Fibroblast of the conjunctiva (primary cell): ENCODE measurements around the gene EDDM3A.
"Not testable (repeated sequence)": the region's sequence is repeated elsewhere in the genome, so short reads cannot be mapped to it uniquely, and the experiment has no call there.

Experiments used
- DNase-seq: peaks from one replicate; pipeline ENCODE4 v3.0.0-alpha.2; 2010; ENCODE audit warnings: low read depth

Gene EDDM3A

DNA sequence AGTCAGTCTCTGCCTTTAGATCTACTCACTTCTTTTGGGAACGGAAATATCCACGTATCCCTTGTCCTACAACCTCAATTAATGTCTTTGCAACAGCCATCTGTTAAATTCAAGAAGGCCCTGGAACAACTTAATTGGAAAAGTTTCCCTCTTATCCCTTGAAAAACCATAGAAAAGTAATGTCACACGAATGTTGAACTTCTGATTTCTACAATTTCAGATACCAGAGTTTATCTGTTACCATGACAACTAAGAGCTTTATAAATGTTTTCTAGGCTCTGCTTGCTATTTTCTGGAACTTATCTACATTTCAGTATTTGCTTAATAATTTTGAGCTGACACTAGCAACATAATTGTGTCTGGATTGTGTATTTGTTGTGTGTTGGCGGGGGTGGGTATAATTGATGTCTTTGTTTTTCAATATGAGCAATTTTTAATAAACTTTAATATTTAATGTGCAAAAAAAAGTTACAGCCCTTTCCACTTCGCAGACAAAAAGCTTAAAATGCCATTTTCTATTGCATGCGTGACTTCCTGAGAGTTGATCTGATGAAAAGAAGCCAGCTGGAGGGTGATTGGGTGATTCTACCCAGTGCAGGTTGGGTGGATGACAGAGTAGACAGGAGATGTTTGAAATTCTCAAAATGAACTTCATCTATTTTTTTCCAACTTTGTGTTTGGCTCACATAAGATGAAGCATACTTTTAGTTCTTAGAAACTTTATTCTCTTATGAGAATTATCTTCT is 11.8 kb upstream of the EDDM3A start:
- DNase-seq = no peak

DNA sequence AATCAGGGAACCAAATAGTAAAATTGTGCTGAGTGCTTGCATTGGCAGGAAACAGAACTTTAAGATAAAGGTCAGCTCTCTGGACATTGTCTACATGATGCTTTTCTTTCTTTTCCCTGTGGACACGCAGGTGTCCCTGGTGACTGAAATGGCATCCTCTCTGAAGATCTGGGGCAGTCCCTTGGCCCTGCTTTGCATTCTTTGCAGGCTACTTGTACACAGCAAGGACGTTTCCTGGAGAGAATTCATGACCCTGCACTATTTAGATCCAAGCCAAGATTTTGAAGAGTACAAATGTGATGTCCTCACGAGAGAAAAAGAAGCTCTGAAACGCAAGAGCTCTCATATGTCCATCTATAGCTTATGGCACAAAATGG is 11.3 kb upstream of the EDDM3A start:
- DNase-seq = no peak

GRCh38 chr14:20738292-20738691 is 7.4 kb upstream of the EDDM3A start:
- DNase-seq = not testable (repeated sequence)

GRCh38 chr14:20742132-20742531 is 3.6 kb upstream of the EDDM3A start:
- no peak for DNase-seq

DNA sequence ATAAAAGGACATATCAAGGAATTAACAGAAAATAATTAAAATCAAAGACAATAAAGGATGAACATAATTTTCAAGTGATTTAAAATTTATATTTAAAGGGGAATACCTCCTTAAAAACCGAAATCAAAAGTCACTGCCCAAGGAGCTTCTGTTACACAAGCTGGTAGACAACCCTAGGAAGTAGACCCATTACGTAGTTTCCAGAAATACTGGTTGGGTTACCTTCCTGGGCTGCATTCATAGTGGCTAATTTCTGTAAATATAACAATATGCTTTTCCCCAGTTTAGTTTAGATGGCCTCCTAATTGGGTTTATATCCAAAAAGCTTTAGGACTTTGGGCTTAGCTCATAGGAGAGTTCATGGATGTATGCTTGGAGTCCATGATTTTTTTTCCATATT is 2.1 kb upstream of the EDDM3A start:
- DNase-seq = no peak

DNA sequence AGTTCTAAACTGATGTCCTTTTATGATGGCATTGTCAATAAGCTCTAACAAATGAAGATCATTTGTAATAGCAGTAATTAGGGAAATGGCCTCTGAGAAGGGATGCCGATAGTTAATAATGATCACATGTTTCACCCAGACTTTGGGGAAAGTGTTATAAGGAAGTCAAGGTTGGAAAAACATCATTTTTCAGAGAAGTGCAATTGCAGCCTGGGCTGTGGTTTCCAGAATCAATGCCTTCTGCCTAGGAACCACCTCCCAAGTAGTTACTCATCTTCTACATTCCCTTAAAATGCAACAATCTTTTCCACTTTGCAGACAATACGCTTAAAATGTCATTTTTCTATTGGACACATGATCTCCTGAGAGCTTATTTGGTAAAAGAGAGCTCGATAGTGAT is 879 bp downstream of the EDDM3A start:
- DNase-seq = no peak

GRCh38 chr14:20748439-20748838 is 2.8 kb downstream of the EDDM3A start:
- DNase-seq = no peak

DNA sequence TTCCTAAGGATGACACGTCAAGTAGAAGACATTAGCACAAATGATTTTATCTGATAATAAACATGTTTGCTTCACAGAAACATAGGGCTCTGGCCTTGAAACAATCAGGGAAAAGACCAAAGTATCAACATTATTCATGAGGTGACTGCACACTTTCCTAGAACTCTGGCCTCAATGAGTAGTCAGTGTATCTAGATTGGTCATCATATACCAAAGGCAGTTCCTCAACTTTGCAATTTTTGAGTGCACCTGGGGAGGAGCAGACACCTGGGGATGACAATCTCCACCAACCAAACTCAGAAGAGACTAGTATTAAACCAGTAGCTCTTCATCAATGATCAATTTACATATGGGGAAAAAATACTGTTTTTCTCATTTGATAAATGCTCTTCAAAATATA is 4.5 kb downstream of the EDDM3A start:
- no peak for DNase-seq

- no peak for DNase-seq
Observed at GRCh38 chr14:20751963-20752562, 6.4 kb downstream of the EDDM3A start.

DNA sequence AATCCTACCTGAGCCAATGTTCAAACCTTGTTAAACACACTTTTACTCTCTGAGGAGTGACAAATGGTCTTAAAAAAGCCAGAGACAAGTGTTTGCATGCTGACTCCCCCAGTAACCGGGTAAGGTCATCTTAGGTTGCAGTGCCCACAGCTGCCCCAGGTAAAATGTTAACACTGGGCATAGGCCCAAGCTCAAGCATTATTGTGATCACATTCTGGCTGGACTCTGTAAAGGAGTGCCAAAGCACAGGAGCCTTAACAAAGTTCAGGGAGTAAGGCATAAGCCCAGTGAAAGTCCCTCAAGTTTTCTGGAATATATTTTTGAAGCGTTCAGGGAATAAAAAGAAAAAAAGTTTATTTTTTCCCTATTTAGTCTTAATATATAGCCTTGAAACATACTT is 8.6 kb downstream of the EDDM3A start:
- DNase-seq = no peak

- no peak for DNase-seq
Observed at GRCh38 chr14:20755037-20755436, 9.3 kb downstream of the EDDM3A start.

DNA sequence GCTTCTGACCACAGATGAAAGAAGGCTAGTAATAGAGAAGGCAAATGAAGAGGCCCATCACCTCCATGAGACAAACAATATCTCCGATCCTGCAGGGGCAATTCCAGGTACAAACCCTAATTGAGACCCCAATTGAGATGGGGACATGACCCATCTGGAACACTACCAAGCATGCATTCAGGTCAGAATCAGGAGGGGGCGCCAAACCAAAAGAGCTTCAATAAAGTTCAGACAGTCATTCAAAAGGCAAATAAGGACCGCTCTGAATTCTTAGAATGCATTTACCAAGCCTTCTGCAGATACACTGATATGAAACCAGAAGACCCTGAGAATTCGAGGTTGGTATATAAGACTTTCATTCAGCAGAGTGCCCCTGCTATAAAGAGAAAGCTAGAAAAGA is 12.3 kb downstream of the EDDM3A start:
- no peak for DNase-seq

GRCh38 chr14:20759465-20759864 is 13.8 kb downstream of the EDDM3A start:
- not testable (repeated sequence) for DNase-seq

DNA sequence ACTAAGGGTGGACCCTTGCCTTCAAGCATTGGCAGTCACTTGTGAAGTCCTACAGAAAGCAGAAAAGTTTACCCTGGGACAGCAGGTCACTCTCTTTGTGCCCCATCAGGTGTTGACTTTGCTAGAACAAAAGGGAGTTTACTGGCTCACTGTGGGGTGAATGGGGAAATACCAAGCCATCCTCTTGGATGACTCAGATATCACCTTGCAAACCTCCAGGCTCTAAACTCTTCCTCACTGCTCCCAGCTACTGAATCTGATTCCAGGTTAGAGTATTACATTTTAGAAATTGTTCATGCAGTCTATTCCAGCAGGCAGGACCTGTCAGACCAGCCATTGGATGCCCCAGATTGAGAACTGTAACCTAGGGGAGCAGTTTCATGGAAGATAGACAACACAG is 15.3 kb downstream of the EDDM3A start:
- no peak for DNase-seq

GRCh38 chr14:20768593-20768892 is 22.9 kb downstream of the EDDM3A start:
- DNase-seq = no peak

DNA sequence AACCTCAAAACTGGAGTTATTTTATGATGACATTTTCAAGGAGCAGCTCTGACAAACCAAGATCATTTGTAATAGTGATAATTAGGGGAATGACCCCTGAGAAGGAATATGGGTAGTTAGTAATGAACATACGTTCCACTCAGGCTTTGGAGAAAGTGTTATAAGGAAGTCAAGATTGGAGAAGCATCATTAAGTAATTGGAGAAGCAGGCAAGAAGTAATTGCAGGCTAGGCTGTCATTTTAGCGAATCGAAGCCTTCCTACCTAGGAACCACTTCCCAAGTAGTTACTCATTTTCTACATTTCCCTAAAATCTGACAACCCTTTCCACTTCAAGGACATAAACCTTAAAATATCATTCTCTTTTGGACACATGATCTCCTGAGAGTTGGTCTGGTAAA is 23.7 kb downstream of the EDDM3A start:
- no peak for DNase-seq

- DNase-seq = no peak
Observed at GRCh38 chr14:20772650-20773049, 27.0 kb downstream of the EDDM3A start.

DNA sequence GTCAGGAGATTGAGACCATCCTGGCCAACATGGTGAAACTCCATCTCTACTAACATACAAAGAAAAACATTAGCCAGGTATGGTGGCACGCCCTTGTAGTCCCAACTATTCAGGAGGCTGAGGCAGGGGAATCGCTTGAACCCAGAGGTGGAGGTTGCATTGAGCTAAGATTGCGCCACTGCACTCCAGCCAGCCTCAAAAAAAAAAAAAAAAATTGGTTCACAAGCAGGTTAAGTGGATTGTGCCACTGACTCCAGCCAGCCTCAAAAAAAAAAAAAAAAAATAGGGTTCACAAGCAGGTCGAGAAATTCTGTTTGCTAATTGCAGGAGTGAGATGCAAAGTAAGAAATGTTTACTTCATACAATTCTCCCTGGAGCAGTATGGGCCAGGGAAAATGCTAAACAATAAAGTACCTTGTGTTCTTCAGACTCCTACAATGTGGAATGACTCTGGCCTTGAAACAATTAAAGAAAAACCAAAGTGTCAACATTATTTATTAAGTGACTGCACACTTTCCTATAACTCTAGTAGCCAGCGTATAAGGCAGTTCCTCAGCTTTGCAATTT is 28.7 kb downstream of the EDDM3A start:
- no peak for DNase-seq

- no peak for DNase-seq
Observed at GRCh38 chr14:20775043-20775442, 29.4 kb downstream of the EDDM3A start.

DNA sequence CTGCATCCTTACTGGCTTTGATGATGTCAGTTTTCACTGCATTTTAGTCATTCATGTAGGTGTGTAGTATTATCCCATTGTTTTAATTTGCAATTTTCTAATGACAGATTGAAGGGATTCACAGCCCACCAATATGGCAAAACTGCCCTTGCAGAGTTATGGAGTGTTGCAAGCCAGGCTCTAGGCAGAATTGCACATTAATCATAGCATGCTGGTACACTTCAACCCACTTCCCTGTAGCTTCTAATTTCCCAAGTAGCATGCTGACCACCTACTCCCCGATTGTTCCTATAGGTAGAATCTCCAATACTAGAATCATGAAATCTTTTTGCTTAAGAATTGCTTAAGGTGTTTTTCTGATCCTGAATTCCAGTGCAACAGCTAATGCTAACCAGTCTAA is 30.2 kb downstream of the EDDM3A start:
- DNase-seq = no peak

GRCh38 chr14:20781803-20782202 is 36.1 kb downstream of the EDDM3A start:
- no peak for DNase-seq

- DNase-seq = no peak
Observed at GRCh38 chr14:20782280-20782890, 36.7 kb downstream of the EDDM3A start.

DNA sequence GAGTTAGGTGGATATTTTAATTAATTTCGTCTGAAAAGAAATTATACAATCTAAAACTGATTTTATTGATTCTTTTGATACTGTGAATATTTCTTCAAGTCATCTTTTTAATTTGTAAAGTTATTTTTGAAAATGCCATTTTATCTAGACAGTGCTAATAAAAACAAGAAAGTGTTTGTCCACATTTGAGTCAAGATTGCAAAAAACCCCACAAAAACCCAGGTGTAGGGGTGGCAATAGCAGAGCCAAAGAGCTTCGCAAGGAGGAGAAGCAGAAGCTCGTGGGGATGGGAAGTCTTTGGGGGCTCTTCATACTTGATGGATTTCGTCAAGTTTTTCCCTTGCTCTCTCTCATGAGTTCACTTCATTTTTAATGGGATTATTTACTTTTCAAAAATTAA is 41.3 kb downstream of the EDDM3A start:
- DNase-seq = no peak
